Heart left ventricle (tissue), 13 donors: ENCODE data around the gene KCNH6.

ENCODE experiments used
- POLR2A ChIP-seq, 2 donors: fragments of 450-650 bp; IDR thresholded peaks; one replicate each; pipeline ENCODE4 v1.6.1; 2017; ENCODE audit warnings: antibody characterized with exemption in 2 of 2, mild to moderate bottlenecking in 2 of 2, moderate library complexity in 2 of 2
- TF ChIP-seq, protein P1 (sequence below), 12 donors: fragments of 200-600 bp; sonication (generic) in 4 of 12; IDR thresholded peaks; one replicate each; pipeline versions ENCODE4 v1.5.0 to v1.8.0; 2018 to 2022; ENCODE audit warnings: antibody characterized with exemption in 12 of 12, mild to moderate bottlenecking in 5 of 12
- donor health status: ischemic (EF 13 %, LVEDD 7.1; RV severe dilation, severe dysfunction).
- donor health status: DM: no; HTN: yes; CAD: no.
- donor health status: DM: no; HTN: no; CAD: no.
- donor health status: ischemic (EF 25% LVEDD 6.9; RV normal size, moderate dysfunction).
- donor health status: ischemic (EF 25% LVEDD 5.7; RV mildly dilated, moderate dysfunction).
- donor health status: ischemic (EF 35%, LVEDD 5.7; RV mildly dilated, moderate dysfunction).
- donor health status: nonischemic (EF 11% LVEDD 7.7; RV severe dilation, severe dysfunction).
- donor health status: DM: yes; HTN: yes; CAD: no.
- donor health status: PGD.
- donor health status: ischemic (EF 29% LVEDD 5.4; RV normal size, mild dysfunction).
- donor health status: nonischemic (EF 23%, LVEDD 6.1; RV moderate dilation, normal function).

DNA sequence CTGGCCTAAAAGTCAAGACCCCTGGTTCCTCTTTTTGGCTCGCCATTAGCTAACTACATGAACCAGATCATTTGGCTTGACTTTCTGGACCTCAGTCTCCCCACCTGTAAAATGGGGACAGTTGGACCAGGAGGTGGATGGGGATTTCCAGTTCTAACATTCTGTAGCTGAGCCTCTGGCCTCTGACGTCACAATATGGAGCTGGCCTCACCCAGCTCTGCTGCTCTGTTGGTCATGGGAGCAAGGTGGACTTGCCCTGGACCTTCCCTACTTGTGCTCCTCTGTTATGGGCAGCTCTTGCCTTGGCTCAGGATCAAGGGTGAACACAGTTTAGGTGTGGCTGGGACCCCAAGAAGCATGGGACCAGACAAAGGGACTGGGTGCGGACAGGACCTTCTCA, 16.5 kb upstream of the KCNH6 start:
- TF ChIP-seq, protein P1, sequence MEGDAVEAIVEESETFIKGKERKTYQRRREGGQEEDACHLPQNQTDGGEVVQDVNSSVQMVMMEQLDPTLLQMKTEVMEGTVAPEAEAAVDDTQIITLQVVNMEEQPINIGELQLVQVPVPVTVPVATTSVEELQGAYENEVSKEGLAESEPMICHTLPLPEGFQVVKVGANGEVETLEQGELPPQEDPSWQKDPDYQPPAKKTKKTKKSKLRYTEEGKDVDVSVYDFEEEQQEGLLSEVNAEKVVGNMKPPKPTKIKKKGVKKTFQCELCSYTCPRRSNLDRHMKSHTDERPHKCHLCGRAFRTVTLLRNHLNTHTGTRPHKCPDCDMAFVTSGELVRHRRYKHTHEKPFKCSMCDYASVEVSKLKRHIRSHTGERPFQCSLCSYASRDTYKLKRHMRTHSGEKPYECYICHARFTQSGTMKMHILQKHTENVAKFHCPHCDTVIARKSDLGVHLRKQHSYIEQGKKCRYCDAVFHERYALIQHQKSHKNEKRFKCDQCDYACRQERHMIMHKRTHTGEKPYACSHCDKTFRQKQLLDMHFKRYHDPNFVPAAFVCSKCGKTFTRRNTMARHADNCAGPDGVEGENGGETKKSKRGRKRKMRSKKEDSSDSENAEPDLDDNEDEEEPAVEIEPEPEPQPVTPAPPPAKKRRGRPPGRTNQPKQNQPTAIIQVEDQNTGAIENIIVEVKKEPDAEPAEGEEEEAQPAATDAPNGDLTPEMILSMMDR (IDR thresholded peaks at IDR 0.05), result no peak
- TF ChIP-seq POLR2A (IDR thresholded peaks at IDR 0.05), result no peak
